CD4-positive, alpha-beta T cell (primary cell): ENCODE measurements around the gene RILPL2. TPM values are rescaled to one million over a fixed set of nuclear protein-coding genes. Genes with fewer than 3 reads are reported as not detected.
"Not testable (repeated sequence)": the region's sequence is repeated elsewhere in the genome, so short reads cannot be mapped to it uniquely, and the experiment has no call there.

Source experiments
- ATAC-seq: fragments of 200-7000 bp; cut with Tn5 transposase; one replicate; pipeline ENCODE4 v1.10.0; 2022; ENCODE audit warnings: mild to moderate bottlenecking; ENCODE audit not compliant: poor library complexity
- CTCF ChIA-PET: fragments of 350-600 bp; sonication (Branson Sonifier 250); formaldehyde crosslinking; loops from one replicate; lab custom pipeline; 2021; ENCODE audit warnings: antibody characterized with exemption, inconsistent platforms; lab: Charles Lee
- POLR2A ChIA-PET: fragments of 350-600 bp; sonication (Branson Sonifier 250); formaldehyde crosslinking; loops from one replicate; lab custom pipeline; 2021; ENCODE audit warnings: antibody characterized with exemption, inconsistent platforms; lab: Charles Lee
- DNase-seq, 14 experiments: peaks; one replicate each; pipeline ENCODE4 v3.0.0-alpha.2; 2013 to 2020; ENCODE audit warnings: mixed read lengths in 2 of 14
- H3K27ac ChIP-seq, 2 donors: one replicate each; pipeline versions ENCODE4 v1.5.1 to v1.7.0; 2013; ENCODE audit warnings: low read length in 2 of 2, low read depth in 1 of 2, mild to moderate bottlenecking in 1 of 2
- H3K27me3 ChIP-seq, 2 experiments: 1 replicate in 1 of 2; 2 replicates in 1 of 2; pipeline versions ENCODE4 v1.6.1 to v1.7.0; 2013; ENCODE audit warnings: low read length in 2 of 2, control low read depth in 1 of 2, mild to moderate bottlenecking in 1 of 2, moderate library complexity in 1 of 2; ENCODE audit not compliant: insufficient read depth in 2 of 2, control insufficient read depth in 1 of 2
- H3K36me3 ChIP-seq: one replicate; pipeline ENCODE4 v1.6.1; 2013; ENCODE audit warnings: low read length, control low read depth; ENCODE audit not compliant: insufficient read depth
- H3K4me1 ChIP-seq: one replicate; pipeline ENCODE4 v1.6.1; 2013; ENCODE audit warnings: low read length, control low read depth; ENCODE audit not compliant: insufficient read depth
- H3K4me3 ChIP-seq: one replicate; pipeline ENCODE4 v1.5.1; 2013; ENCODE audit warnings: mild to moderate bottlenecking, low read length, moderate library complexity
- H3K9me3 ChIP-seq, 2 experiments: 1 replicate in 1 of 2; 2 replicates in 1 of 2; pipeline versions ENCODE4 v1.6.1 to v1.7.0; 2013; ENCODE audit warnings: low read length in 2 of 2, mild to moderate bottlenecking in 2 of 2, control low read depth in 1 of 2, moderate library complexity in 1 of 2; ENCODE audit not compliant: control insufficient read depth in 1 of 2, insufficient read depth in 1 of 2
- H3K27ac Mint-ChIP-seq: one replicate; pipeline ENCODE4 v1.8.0; 2020; ENCODE audit warnings: mixed read lengths
- H3K27me3 Mint-ChIP-seq: one replicate; pipeline ENCODE4 v1.8.0; 2021; ENCODE audit warnings: mixed read lengths
- H3K36me3 Mint-ChIP-seq: one replicate; pipeline ENCODE4 v1.8.0; 2021; ENCODE audit warnings: low read depth, mixed read lengths
- H3K4me1 Mint-ChIP-seq: one replicate; pipeline ENCODE4 v1.8.0; 2021; ENCODE audit warnings: low read depth, mixed read lengths
- H3K4me3 Mint-ChIP-seq: one replicate; pipeline ENCODE4 v1.8.0; 2020; ENCODE audit warnings: mild to moderate bottlenecking, mixed read lengths
- H3K9me3 Mint-ChIP-seq: one replicate; pipeline ENCODE4 v1.8.0; 2020; ENCODE audit warnings: mixed read lengths
- intact Hi-C, 2 experiments: fragments of 100-400 bp; cut with DNase I in 1 of 2; cut with micrococcal nuclease in 1 of 2; formaldehyde crosslinking; loops; one replicate each; pipeline versions ENCODE4 v1.15.1 to v1.9.0; 2023 to 2025; cut with DNase I, micrococcal nuclease
- total RNA-seq, 174 experiments: library from RNA in 2 of 174; stranded (reverse) in 2 of 174; gene quantifications; one replicate each; pipeline ENCODE4 v1.2.3 and lab custom pipeline; 2021 to 2026
- TF ChIP-seq, protein P1 (sequence below): fragments of 200-600 bp; IDR thresholded peaks from one replicate; pipeline ENCODE4 v1.8.0; 2022; ENCODE audit warnings: antibody characterized with exemption, mild to moderate bottlenecking

RILPL2 gene
- total RNA-seq, 2 experiments from 2014 or later, result 4.9 to 5.5 TPM

- H3K36me3 ChIP-seq, result peaks cover 50% of the 10 kb centered on the region
- intact Hi-C loops, result loop anchor here in 1 of 2 experiments (5.0 kb wide), 1 partner anchor 36 kb away; no protein-coding TSS in a partner anchor
- no peak overlapping the region for H3K4me3 ChIP-seq
- no peak overlapping the region for H3K4me3 Mint-ChIP-seq
- H3K27me3 Mint-ChIP-seq, result no peaks in the 10 kb centered on the region
- H3K36me3 Mint-ChIP-seq, result peaks cover 53% of the 10 kb centered on the region
- ChIA-PET CTCF (interaction anchor here (0.6 to 1.3 kb wide), 4 partner anchors 10 to 104 kb away, joined by 3 to 7 read pairs (median 4); partner anchors contain the start of genes SBNO1 and SNRNP35), POLR2A (no interaction called here)
- no peak overlapping the region for H3K27ac ChIP-seq
- ATAC-seq (peak; percentile 74), DNase-seq (peak in 3 of 14 experiments; percentile 54 to 65 (median 56))
- no peaks in the 10 kb centered on the region for H3K9me3 ChIP-seq
- TF ChIP-seq, protein P1, sequence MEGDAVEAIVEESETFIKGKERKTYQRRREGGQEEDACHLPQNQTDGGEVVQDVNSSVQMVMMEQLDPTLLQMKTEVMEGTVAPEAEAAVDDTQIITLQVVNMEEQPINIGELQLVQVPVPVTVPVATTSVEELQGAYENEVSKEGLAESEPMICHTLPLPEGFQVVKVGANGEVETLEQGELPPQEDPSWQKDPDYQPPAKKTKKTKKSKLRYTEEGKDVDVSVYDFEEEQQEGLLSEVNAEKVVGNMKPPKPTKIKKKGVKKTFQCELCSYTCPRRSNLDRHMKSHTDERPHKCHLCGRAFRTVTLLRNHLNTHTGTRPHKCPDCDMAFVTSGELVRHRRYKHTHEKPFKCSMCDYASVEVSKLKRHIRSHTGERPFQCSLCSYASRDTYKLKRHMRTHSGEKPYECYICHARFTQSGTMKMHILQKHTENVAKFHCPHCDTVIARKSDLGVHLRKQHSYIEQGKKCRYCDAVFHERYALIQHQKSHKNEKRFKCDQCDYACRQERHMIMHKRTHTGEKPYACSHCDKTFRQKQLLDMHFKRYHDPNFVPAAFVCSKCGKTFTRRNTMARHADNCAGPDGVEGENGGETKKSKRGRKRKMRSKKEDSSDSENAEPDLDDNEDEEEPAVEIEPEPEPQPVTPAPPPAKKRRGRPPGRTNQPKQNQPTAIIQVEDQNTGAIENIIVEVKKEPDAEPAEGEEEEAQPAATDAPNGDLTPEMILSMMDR, result peak; percentile 34
- peaks cover 4% of the 10 kb centered on the region for H3K4me1 ChIP-seq
- no peak overlapping the region for H3K27ac Mint-ChIP-seq
- H3K27me3 ChIP-seq, result no peaks in the 10 kb centered on the region
- peaks cover 10% of the 10 kb centered on the region for H3K4me1 Mint-ChIP-seq
- H3K9me3 Mint-ChIP-seq, result no peaks in the 10 kb centered on the region
Observed at GRCh38 chr12:123468786-123469185, 32.3 kb upstream of the RILPL2 start.

GRCh38 chr12:123465084-123465483 is 28.6 kb upstream of the RILPL2 start:
- H3K27me3 ChIP-seq, result no peaks in the 10 kb centered on the region
- DNase-seq (no peak), ATAC-seq (no peak)
- Mint-ChIP-seq H3K27me3 (no peaks in the 10 kb centered on the region), H3K27ac (no peak overlapping the region), H3K4me1 (peaks cover 26% of the 10 kb centered on the region), H3K36me3 (peaks cover 53% of the 10 kb centered on the region), H3K4me3 (no peak overlapping the region), H3K9me3 (no peaks in the 10 kb centered on the region)
- peaks cover 35% of the 10 kb centered on the region for H3K36me3 ChIP-seq
- intact Hi-C loops, result loop anchor here in 1 of 2 experiments (5.0 kb wide), 1 partner anchor 33 kb away; no protein-coding TSS in a partner anchor
- TF ChIP-seq, protein P1, result no peak
- H3K4me3 ChIP-seq, result no peak overlapping the region
- CTCF ChIA-PET, result no interaction called here
- H3K4me1 ChIP-seq, result peaks cover 25% of the 10 kb centered on the region
- no peaks in the 10 kb centered on the region for H3K9me3 ChIP-seq
- no peak overlapping the region for H3K27ac ChIP-seq
- POLR2A ChIA-PET, result no interaction called here

DNA sequence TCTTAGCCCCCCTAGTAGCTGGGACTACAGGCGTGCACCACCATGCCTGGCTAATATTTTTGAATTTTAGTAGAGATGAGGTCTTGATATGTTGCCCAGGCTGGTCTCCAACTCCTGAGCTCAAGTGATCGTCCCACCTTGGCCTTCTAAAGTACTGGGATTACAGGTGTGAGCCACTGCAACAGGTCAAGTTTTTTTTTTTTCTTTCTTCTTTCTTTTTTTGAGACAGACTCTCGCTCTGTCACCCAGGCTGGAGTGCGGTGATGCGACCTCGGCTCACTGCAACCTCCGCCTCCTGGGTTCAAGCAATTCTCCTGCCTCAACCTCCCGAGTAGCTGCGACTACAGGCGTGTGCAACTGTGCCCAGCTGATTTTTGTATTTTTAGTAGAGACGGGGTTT is 26.7 kb upstream of the RILPL2 start:
- not testable (repeated sequence) for DNase-seq

More for the DNA sequence above, 26.7 kb upstream of the RILPL2 start:
- intact Hi-C loops, result loop anchor here in 1 of 2 experiments (5.0 kb wide), 1 partner anchor 139 kb away; the partner anchor contains the start of gene DDX55
- H3K27me3 ChIP-seq, H3K4me3 Mint-ChIP-seq, H3K9me3 Mint-ChIP-seq, CTCF ChIA-PET, H3K9me3 ChIP-seq, H3K27me3 Mint-ChIP-seq, ATAC-seq, H3K27ac ChIP-seq, H3K4me3 ChIP-seq: not testable (repeated sequence)
- Histone ChIP-seq H3K4me1 (peaks cover 40% of the 10 kb centered on the region), H3K36me3 (peaks cover 34% of the 10 kb centered on the region)
- H3K36me3 Mint-ChIP-seq, result peaks cover 66% of the 10 kb centered on the region
- POLR2A ChIA-PET, result interaction anchor here (0.6 to 1.0 kb wide), 2 partner anchors 8 to 12 kb away, joined by 3 read pairs; no protein-coding TSS in a partner anchor
- H3K4me1 Mint-ChIP-seq, result peaks cover 40% of the 10 kb centered on the region
- H3K27ac Mint-ChIP-seq, result peak overlapping the region; percentile 18
